Neural cell (in vitro differentiated cells): ENCODE results near the gene KRTAP3-3.

Experiments used
- EP300 ChIP-seq: fragments of 450-650 bp; conservative IDR thresholded peaks from 2 replicates; pipeline ENCODE4 v1.6.1; 2014; ENCODE audit warnings: antibody characterized with exemption, mild to moderate bottlenecking, moderate library complexity; ENCODE audit not compliant: poor library complexity, severe bottlenecking
- EZH2 ChIP-seq: fragments of 200-600, 300-800 bp; shearing (Covaris generic), sonication (generic); IDR thresholded peaks from 2 replicates; pipeline ENCODE4 v1.6.1; 2014; ENCODE audit warnings: antibody characterized with exemption, low read length, borderline replicate concordance, mild to moderate bottlenecking; ENCODE audit not compliant: insufficient read depth, poor library complexity, severe bottlenecking
- POLR2AphosphoS5 ChIP-seq: IDR thresholded peaks from 2 replicates; pipeline ENCODE4 v1.6.1; 2012
- RAD21 ChIP-seq: fragments of 450-650 bp; conservative IDR thresholded peaks from 2 replicates; pipeline ENCODE4 v1.6.1; 2014; ENCODE audit warnings: antibody characterized with exemption, mild to moderate bottlenecking, moderate library complexity
- REST ChIP-seq: IDR thresholded peaks from 2 replicates; pipeline ENCODE4 v1.6.1; 2012; ENCODE audit warnings: borderline replicate concordance
- SMC3 ChIP-seq: fragments of 450-650 bp; conservative IDR thresholded peaks from 2 replicates; pipeline ENCODE4 v1.6.1; 2014; ENCODE audit warnings: antibody characterized with exemption, mild to moderate bottlenecking, moderate library complexity; ENCODE audit not compliant: poor library complexity
- TAF1 ChIP-seq: IDR thresholded peaks from 2 replicates; pipeline ENCODE4 v1.6.1; 2012; ENCODE audit warnings: low read depth
- TF ChIP-seq, protein P1 (sequence below): fragments of 450-650 bp; IDR thresholded peaks from 2 replicates; pipeline ENCODE4 v1.5.1; 2014; ENCODE audit warnings: antibody characterized with exemption, mild to moderate bottlenecking, moderate library complexity; ENCODE audit not compliant: poor library complexity, severe bottlenecking

GRCh38 chr17:41015454-41015853, 21.5 kb upstream of the KRTAP3-3 start:
- no peak for TF ChIP-seq RAD21
- TF ChIP-seq EZH2: no peak
- TF ChIP-seq, protein P1, sequence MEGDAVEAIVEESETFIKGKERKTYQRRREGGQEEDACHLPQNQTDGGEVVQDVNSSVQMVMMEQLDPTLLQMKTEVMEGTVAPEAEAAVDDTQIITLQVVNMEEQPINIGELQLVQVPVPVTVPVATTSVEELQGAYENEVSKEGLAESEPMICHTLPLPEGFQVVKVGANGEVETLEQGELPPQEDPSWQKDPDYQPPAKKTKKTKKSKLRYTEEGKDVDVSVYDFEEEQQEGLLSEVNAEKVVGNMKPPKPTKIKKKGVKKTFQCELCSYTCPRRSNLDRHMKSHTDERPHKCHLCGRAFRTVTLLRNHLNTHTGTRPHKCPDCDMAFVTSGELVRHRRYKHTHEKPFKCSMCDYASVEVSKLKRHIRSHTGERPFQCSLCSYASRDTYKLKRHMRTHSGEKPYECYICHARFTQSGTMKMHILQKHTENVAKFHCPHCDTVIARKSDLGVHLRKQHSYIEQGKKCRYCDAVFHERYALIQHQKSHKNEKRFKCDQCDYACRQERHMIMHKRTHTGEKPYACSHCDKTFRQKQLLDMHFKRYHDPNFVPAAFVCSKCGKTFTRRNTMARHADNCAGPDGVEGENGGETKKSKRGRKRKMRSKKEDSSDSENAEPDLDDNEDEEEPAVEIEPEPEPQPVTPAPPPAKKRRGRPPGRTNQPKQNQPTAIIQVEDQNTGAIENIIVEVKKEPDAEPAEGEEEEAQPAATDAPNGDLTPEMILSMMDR: no peak
- TF ChIP-seq POLR2AphosphoS5: no peak
- no peak for TF ChIP-seq EP300
- TF ChIP-seq TAF1: no peak
- TF ChIP-seq REST: no peak
- TF ChIP-seq SMC3: no peak
